Measurements from ENCODE around the gene ZNF653.
"Not testable (repeated sequence)": the region's sequence is repeated elsewhere in the genome, so short reads cannot be mapped to it uniquely, and the experiment has no call there.

The ZNF653 gene

DNA sequence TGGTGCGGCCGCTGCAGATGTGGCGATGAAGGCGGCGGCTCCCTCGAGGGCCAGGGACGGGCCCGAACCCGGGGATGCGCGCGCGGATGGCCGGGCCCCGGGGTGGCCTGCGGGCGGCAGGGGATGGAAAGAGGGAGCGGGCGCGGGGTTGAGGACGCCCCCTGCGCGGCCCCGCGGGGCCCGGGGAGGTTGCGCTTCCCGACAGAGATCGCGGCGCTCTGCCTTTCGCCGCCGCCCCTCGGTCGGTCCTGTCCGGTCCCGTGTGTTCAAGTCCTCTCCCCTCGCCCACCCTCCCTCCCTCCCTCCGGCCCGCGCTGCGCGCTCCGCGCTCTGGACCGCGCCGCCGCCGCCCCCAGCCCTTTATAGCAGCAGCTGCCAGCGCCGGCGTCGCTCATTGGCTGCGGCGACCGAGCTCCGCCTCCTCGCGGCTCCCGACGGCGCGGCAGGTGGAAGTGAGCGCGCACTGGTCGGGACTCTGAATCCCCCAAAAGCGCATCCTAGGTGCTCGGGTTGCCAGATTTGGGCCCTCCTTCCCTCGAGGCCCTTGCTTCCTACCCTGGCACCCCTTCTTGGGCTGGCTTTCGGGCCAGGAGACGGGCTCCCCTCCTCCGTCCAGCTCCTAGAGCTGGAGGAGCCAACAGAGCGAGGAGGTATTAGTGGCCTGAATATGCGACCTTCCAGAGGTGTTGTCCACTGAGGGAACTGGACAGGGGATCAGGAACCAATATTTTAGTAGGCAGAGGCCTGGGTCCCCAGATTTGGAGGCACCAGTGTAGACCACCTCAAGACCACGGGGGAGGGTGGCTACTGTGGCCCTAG, 24.7 kb downstream of the ZNF653 start, which contains the start of gene ELAVL3:
TSS of gene ELAVL3 (minus strand) at position 332 of the 819 bp plus-strand sequence. CDS start 438 bp downstream, outside the sequence.
- peak; percentile 16 for DNase-seq

DNA sequence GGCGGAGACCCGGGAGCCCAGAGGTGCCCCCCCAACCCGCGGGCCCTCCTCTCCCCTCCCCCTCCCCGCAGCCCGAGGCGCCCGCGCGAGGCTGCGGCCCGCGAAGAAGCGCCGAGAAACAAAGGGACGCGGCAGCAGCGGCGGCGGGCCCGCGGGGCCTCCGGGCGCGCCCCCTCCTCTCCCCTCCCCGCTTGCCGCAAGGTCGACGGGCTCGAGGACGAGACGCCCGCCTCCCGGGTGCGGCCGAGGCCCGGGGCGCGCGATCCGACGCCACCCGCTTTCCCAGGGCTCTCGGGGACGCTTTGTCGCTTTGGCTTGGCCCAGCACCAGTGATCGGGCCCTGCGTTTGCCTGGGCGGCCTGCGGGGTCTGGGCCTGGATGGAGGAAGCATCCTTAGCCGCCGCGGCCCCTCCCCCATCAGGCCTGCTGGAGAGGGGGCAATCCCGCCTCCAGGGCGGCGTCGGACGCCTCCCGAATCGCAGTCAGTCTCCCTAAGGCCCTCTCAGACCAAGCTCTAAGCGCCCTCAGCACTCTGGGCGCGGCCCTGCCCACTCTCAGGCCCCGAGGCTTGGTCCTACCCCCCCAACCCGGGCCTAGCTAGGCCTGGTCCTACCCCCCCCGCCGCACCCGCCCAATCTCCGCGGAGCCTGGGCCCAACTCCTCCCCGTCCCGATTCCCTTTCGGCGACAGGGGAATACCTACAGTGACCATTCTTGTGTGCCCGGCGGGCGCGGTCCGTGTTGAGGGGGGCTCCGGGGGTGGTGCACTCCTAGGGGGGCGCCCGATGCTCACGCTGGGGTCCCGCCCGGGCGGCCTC, 25.5 kb downstream of the ZNF653 start:
- DNase-seq, result no peak

DNA sequence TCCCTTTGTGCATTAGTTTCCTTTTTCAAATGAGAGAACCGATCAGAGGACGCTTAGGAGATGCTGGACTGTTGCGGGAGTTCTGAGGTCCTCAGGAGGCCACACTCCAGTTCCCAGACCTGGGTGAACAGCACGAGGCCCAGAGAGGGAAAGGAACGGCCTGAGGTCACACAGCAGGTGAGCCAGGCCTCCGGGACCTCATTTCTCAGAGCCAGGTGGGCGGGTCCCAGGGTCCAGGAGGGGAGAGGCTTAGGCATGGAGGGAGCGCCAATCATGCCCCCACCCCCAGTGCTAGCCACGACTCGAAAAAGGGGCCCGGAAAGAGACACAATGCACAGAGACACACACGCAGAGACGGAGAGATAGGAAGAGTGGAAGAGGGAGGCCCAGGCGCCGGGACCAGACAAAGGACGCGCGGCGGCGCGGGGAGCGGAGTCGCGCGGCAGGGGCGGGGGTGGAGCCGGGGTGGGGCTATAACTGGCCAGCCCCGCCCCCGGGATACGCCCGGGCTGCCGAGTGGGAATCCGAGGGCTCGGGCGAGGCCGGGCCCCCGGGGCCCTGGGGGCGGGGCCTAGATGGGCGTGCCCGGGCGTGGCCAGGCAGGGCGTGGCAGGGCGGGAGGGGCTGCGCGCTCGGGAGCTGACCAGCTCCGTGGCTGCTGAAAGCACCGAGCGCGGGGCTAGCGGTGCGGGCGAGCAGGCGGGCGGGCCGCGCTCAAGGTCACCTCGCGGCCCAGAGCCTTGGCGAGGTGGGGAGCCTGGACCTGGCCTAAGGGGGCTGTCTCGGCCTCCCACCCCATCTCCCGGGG, 26.3 kb downstream of the ZNF653 start:
- DNase-seq, result peak; percentile 61

DNA sequence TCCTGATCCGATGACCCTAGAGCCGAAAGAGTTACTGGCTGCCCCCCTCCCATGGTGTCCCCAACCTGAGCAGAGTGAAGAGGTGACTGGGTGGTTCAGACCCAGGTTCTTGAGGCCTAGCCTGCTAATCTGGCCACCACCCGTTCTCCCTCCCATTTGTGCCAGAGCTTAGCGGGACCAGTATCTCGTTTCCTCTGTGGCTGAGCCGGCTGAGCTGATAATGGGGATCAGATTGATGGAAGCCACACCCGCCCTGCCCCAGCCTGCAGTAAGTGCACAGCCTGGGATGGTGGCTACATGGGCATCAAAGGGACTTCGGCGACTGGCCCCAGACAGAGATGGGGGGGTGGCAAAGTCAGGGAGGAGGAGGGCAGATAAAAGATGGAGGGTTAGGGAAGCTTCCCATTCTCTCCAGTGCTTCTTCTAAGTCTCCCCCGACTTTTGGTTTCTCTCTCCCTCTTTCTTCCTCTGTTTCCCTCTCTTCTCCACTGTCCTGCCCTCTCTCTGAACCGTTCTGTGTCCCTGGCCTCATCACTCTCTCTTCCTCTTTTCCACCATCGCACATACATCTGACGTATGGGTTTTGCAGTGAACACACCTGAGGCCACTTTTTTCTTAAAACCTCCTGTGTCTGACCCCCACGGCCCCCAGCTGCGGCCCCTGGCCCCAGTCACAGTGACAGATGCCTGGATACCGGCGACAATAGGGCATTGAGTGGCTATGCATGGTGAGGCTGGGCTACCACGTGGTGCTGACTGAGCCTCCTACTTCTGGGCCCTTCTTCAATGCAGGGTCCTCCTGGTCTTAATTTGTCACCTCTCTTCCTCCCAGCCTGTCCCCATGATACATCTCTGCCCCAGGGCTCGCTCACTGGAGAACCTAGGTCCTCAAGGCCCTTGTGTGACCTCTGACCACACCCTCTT, 27.2 kb downstream of the ZNF653 start:
- no peak for DNase-seq

DNA sequence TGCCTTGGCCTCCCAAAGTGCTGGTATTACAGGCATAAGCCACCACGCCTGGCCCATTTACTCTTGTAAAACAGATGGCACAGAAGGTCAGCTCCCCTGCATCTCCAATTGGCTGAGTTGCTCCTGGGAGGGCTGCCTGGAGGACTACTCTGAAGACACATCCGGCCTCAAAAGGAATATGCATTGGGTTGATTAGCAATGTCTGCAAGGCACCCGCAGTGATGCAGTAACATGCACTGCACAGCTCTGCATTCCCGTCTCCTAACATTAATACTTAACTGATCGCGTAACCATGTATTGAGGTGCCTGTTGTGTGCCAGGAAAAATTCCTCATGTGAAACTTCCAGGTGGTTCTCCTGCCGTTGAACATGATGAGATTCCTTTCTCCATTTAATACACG, 29.8 kb downstream of the ZNF653 start:
- DNase-seq, result no peak

DNA sequence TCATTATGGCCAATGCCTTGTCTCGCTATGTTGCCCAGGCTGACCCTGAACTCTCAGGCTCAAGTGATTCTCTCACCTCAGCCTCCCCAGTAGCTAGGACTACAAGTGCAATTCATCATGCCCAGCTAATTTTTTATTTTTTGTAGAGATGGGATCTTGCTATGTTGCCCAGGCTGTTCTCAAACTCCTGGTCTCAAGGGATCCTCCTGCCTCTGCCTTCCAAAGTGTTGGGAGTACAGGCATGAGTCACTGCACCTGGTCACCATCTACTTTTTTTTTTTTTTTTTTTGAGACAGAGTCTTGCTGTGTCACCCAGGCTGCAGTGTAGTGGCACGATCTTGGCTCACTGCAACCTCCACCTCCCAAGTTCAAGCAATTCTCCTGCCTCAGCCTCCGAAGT, 30.3 kb downstream of the ZNF653 start:
- DNase-seq, result not testable (repeated sequence)

DNA sequence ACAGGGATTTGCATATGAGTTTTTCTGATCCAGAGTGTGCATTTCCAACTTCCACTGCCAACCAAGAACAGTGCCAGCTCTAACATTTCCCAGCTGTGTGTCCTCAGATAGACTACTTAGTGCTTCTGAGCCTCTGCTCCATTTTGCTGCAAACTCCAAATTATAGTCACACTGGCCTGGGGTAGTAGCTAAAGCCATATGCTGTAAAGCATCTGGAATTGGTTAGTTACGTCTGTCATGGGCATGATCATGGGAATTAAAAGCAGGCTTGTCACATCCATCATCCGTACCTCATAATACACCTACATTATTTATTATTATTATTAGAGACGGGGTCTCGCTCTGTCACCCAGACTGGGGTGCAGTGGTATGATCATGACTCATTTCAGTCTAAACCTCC, 31.9 kb downstream of the ZNF653 start:
- DNase-seq, result no peak

DNA sequence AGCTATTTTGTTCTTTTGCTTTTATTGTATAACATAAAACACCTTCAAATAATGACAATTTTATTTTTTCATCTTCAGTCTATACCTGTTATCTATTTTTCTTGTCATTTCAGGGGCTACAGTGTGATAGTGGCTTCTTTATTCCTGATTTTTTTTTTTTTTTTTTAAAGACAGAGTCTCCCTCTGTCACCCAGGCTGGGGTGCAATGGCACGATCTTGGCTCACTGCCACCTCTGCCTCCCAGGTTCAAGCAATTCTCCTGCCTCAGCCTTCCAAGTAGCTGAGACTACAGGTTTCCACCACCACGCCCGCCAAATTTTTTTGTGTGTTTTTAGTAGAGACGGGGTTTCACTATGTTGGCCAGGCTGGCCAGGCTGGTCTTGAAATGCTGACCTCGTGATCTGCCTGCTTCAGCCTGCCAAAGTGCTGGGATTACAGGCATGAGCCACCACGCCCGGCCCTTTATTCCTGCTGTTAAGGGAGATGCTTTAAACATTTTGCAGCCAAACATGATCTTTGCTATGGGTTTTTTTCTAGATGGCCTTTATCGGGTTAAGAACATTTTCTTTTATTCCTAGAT, 37.3 kb downstream of the ZNF653 start:
- DNase-seq, result not testable (repeated sequence)

DNA sequence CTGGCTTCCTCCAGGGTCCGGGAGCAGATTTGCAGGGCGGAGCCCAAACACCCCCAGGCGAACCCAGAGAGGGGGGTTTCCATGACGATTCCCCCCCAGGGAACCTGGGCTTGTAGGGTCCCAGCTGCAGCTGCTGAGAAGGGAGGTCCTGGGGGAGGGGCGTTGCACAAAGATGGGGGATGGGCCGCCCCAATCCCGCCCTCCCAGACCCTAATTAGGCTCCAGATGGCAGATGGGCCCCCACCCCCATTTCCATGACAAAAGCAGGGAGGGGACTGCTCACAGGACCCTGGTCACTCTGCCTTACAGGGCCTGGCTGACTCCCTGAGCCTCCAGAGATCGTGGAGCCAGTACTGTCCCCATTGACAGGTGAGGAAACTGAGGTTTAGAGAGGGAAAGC, 40.0 kb downstream of the ZNF653 start:
- DNase-seq, result no peak

DNA sequence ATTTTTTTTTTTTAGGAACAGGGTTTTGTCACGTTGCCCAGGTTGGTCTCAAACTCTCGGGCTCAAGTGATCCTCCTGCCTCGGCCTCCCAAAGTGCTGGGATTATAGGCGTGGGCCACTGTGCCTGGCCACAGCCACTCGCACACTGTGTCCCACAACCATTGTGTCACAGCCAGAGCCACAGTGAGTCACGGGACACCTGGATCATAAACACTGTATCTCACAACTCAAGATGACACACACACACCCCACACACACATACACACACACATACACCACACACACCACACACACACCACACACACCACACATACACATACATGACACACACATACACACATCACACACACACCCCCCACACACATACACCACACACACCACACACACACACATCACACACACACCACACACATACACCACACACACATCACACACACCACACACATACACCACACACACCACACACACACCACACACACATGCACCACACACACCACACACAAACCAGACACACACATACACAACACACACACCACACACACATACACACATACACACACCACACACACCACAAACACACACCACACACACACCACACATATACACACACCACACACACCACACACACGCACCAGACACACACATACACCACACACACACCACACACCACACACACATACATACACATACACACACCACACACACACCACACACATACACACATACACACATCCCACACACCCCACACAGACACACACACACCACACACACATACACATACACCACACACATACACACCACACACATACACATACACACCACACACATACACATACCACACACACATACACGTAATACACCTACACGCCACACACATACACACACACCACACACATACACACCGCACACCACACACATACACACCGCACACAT, 41.0 kb downstream of the ZNF653 start:
- DNase-seq, result no peak

DNA sequence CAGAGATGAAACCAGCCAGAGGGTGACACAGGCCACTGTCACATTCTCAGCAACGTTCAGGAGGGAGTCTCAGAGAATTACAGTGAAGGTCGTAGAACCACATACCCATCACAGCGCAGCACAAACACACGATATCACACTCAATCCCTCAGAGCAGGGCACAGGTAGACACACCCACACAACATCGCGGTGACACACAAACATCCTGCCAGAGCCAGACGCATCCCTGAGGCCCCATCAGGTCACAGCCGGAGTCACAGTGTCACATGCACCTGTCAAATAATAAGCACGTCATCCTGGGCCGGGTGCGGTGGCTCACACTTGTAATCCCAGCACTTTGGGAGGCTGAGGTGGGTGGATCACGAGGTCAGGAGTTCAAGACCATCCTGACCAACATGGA, 42.2 kb downstream of the ZNF653 start:
- no peak for DNase-seq

DNA sequence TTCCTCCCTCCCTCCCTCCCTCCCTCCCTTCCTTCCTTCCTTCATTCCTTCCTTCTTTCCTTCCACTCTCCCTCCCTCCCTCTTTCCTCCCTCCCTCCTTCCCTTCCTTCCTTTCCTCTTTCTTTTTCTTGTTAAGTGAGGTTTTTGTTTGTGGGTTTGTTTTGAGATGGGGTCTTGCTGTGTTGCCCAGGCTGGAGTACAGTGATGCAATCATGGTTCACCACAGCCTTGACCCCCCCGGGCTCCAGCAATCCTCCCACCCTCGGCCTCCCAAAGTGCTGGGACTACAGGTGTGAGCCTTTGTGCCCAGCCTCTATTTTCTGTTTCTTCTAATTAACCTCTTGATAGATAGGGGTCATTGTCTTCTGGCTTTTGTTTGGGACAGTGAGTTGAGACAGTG, 44.2 kb downstream of the ZNF653 start:
- DNase-seq, result no peak

DNA sequence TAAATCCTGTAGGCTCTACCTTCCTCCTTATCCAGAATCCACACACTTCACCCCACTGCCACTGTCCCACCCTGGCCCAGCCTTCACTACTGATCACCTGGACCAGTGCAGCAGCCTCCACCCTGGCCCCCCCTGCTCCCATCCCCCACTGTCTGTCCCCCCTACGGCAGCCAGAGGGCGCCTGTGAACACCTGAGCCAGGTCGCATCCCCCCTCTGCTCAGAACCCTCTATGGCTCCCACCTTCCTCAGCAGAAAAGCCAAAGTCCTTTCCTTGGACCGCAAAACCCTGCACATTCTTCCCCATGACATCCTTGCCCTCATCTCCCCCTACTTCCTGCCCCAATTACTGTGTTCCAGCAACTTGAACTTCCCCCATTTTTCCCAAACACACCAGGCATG, 45.4 kb downstream of the ZNF653 start:
- DNase-seq, result no peak

DNA sequence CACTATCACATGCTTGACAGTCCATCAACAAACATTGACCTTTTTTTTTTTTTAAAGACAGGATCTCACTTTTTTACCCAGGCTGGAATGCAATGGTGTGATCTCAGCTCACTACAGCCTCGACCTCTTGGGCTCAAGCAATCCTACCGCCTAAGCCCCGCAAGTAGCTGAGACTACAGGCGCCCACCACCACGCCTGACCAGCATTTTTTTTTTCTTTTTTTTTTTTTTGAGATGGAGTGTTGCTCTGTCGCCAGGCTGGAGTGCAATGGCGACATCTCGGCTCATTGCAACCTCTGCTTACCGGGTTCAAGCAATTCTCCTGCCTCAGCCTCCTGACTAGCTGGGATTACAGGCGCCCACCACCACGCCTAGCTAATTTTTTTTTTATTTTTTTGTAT, 46.7 kb downstream of the ZNF653 start:
- DNase-seq, result not testable (repeated sequence)

DNA sequence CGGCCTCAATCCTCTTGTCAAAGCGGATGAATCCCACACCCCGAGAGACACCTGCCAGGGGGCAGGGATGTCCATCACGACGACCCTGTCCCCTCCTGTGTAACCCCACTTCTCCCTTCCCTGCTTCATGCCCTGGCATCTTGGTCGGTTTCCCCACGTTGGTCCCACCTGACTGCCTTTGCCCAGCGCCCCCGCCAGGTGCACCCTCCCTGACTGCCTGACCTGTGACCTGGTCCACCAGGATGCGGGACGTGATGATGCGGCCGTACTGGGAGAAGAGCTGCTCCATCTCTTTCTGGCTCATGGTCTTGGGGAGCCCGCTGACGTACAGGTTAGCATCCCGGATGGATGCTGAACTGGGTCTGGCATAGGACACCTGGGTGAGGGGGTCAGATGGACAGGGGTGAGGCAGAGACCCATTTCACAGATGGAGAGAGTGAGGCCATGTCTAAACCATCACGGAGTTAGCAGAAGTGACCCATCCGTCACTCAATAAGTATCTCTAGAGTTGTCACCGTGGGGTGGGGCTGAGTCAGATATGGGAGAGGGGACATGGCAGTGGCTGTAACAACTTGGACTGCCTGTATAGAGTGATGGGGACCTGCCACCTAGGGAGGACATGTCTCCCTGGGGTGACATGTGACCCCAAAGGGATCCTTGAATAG, 47.3 kb downstream of the ZNF653 start:
- DNase-seq, result no peak

DNA sequence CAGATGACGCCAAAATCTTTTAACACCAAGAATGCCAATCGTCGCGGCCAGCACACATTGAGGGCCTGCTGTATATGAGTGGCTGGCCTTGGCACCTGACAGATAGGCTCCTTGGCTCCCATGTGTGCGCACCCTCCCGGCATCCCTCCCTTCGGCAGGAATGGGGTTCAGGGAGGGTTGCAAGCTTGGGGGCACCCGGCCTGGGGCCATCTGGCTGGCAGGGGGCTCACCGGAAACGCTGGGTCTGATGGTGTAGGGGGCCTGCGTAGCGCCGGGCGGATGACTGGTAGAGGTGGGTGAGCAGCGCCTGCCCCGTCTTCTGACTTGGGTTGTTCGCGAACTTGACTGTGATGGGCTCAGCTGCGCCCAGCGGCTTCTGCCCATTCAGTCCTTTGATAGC, 47.8 kb downstream of the ZNF653 start:
- no peak for DNase-seq

DNA sequence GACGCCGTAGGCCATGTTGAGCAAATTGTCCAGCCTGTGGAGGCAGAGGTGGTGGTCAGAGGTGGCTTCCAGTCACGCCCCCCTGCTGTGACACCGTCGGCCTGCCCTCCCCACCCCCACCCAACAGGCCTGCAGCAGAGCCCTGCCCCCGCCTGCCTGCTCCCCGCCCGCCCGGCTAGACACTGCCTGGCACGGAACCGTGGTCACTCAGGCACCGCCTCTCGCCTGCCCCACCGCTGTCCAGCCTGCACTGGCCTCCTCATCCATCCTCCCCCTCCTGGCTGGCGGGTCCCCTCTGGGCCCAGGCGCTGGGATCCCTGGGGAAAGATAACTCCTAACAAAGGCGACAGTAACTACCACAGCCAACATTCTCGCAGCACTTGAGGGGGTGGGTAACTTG, 48.5 kb downstream of the ZNF653 start:
- no peak for DNase-seq

DNA sequence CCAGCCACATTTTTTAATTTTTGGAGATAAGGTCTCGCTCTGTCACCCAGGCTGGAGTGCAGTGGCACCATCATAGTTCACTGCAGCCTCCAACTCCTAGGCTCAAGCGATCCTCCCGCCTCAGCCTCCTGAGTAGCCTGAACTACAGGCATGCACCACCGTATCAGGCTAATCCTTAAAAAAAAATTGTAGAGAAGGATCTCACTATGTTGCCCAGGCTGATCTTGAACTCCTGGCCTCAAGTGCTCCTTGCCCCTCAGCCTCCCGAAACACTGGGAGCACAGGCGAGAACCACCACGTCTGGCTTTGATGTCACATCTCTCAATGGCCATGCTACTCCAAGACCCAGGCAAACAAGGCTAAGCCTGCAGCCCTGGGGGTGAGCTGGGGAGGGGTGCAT, 49.0 kb downstream of the ZNF653 start:
- no peak for DNase-seq

DNA sequence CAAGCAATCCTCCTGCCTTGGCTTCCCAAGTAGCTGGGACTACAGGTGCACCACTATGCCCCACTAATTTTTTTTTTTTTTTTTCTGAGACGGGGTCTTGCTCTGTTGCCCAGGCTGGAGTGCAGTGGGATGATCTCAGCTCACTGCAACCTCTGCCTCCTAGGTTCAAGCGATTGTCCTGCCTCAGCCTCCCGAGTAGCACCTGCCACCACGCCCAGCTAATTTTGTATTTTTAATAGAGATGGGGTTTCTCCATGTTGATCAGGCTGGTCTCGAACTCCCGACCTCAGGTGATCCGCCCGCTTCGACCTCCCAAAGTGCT, 50.4 kb downstream of the ZNF653 start:
- not testable (repeated sequence) for DNase-seq
